Measurements from ENCODE around the gene MCCC2. TPM values are rescaled to one million over a fixed set of nuclear protein-coding genes. Genes with fewer than 3 reads are reported as not detected.

MCCC2 gene
- total RNA-seq, result 15.1 and 17.7 TPM in 2 replicates

GRCh38 chr5:71586941-71587765 lies at the start of gene MCCC2:
TSS of gene MCCC2 (plus strand) at chr5:71587340. CDS start at chr5:71587426, 86 bp downstream.

Other genes starting within 250 kb of the MCCC2 start
- gene BDP1, start 131.7 kb upstream of the MCCC2 start, total RNA-seq, result 9.0 and 13.9 TPM in 2 replicates
- not detected in 2 replicates for gene CARTPT, start 131.9 kb downstream of the MCCC2 start, total RNA-seq

Measured in bronchial smooth muscle cell (primary cell).